Breast epithelium (tissue), 3 donors: ENCODE measurements around the gene OR10A7.
"Not testable (repeated sequence)": the region's sequence is repeated elsewhere in the genome, so short reads cannot be mapped to it uniquely, and the experiment has no call there.

Experiments used
- POLR2A ChIP-seq: fragments of 450-650 bp; IDR thresholded peaks from one replicate; pipeline ENCODE4 v1.6.1; 2016; ENCODE audit warnings: antibody characterized with exemption, mild to moderate bottlenecking, moderate library complexity
- POLR2AphosphoS5 ChIP-seq, 3 donors: sonication (generic); formaldehyde crosslinking; IDR thresholded peaks; one replicate each; pipeline ENCODE4 v1.6.1; 2017; ENCODE audit warnings: antibody characterized with exemption in 3 of 3
- TF ChIP-seq, protein P1 (sequence below), 3 donors: fragments of 450-650 bp; IDR thresholded peaks; one replicate each; pipeline ENCODE4 v1.5.1; 2016 to 2017; ENCODE audit warnings: antibody characterized with exemption in 3 of 3, mild to moderate bottlenecking in 3 of 3, moderate library complexity in 3 of 3

GRCh38 chr12:55171846-55172245, 49.0 kb upstream of the OR10A7 start:
- TF ChIP-seq, protein P1, sequence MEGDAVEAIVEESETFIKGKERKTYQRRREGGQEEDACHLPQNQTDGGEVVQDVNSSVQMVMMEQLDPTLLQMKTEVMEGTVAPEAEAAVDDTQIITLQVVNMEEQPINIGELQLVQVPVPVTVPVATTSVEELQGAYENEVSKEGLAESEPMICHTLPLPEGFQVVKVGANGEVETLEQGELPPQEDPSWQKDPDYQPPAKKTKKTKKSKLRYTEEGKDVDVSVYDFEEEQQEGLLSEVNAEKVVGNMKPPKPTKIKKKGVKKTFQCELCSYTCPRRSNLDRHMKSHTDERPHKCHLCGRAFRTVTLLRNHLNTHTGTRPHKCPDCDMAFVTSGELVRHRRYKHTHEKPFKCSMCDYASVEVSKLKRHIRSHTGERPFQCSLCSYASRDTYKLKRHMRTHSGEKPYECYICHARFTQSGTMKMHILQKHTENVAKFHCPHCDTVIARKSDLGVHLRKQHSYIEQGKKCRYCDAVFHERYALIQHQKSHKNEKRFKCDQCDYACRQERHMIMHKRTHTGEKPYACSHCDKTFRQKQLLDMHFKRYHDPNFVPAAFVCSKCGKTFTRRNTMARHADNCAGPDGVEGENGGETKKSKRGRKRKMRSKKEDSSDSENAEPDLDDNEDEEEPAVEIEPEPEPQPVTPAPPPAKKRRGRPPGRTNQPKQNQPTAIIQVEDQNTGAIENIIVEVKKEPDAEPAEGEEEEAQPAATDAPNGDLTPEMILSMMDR (IDR thresholded peaks at IDR 0.05), result not testable (repeated sequence)
- not testable (repeated sequence) for TF ChIP-seq POLR2A; POLR2AphosphoS5 (IDR thresholded peaks at IDR 0.05)
